ENCODE data around the gene EEIG1. TPM values are rescaled to one million over a fixed set of nuclear protein-coding genes. Genes with fewer than 3 reads are reported as not detected.

Gene EEIG1
- total and polyA plus RNA-seq, 2 donors (not counting 1 experiment from before 2014, with no cell fraction given): 57.2 to 245 TPM

GRCh38 chr9:127980060-127980705 lies 606 bp downstream of the EEIG1 start:
- intact Hi-C loops (cut with micrococcal nuclease): loop anchor here (2.0 kb wide), 3 partner anchors 27 to 55 kb away; no protein-coding TSS in a partner anchor
- peak overlapping the region; percentile 55 for H2AFZ ChIP-seq (ENCODE audit: insufficient read depth, low read depth, low read length, poor library complexity, severe bottlenecking)
- H3K4me1 ChIP-seq (ENCODE audit: control insufficient read depth in 2 of 2, insufficient read depth in 2 of 2, low read length in 2 of 2): peaks cover 74 to 88% of the 10 kb centered on the region in 2 donors
- peaks cover 77% of the 10 kb centered on the region for H3K79me2 ChIP-seq (ENCODE audit: control insufficient read depth, insufficient read depth, low read length)
- ATAC-seq (ENCODE audit: low read depth): peak; percentile 31
- no peaks in the 10 kb centered on the region for H3K27me3 ChIP-seq (replicated peaks in 1 of 4; ENCODE audit: control extremely low read depth in 1 of 4, control insufficient read depth in 3 of 4, insufficient read depth in 4 of 4, low read length in 3 of 4)
- ChIA-PET CTCF (interaction anchor here (0.6 to 20.6 kb wide), 9 partner anchors 9 to 58 kb away, joined by 3 to 282 read pairs (median 7); no protein-coding TSS in a partner anchor), POLR2A (interaction anchor here (0.6 to 15.3 kb wide), 11 partner anchors 10 to 179 kb away, joined by 3 to 212 read pairs (median 6); partner anchors contain the start of genes NAIF1 and SLC25A25)
- peak overlapping the region; percentile 70 to 95 (median 82) for H3K4me3 ChIP-seq (ENCODE audit: control extremely low read depth in 1 of 5, extremely low read depth in 1 of 5, insufficient read depth in 1 of 5, low read depth in 2 of 5, low read length in 4 of 5)
- peak overlapping the region; percentile 75 for H3K4me2 ChIP-seq (replicated peaks; ENCODE audit: low read depth, low read length, poor library complexity, severe bottlenecking)
- H3K9ac ChIP-seq (ENCODE audit: low read length): peak overlapping the region; percentile 78
- no peak for TF ChIP-seq EZH2 (IDR thresholded peaks at IDR 0.05; ENCODE audit: borderline replicate concordance, insufficient read depth, low read depth, low read length, poor library complexity, severe bottlenecking)
- no peak for TF ChIP-seq CTCF (IDR thresholded peaks at IDR 0.05)
- peak; percentile 87 for DNase-seq
- Mint-ChIP-seq H3K4me3 (peak overlapping the region; percentile 97), H3K27ac (peak overlapping the region; percentile 95), H3K9me3 (ENCODE audit: insufficient read depth) (no peaks in the 10 kb centered on the region), H3K4me1 (peaks cover 75% of the 10 kb centered on the region), H3K27me3 (no peaks in the 10 kb centered on the region)
- peaks cover 51% of the 10 kb centered on the region for H4K20me1 ChIP-seq (ENCODE audit: control insufficient read depth, insufficient read depth, low read length, poor library complexity, severe bottlenecking)
- under 1% methylated on average over 60 of the region's 61 CpGs for WGBS (ENCODE audit: insufficient coverage)
- H3K36me3 ChIP-seq (replicated peaks in 1 of 2; ENCODE audit: control extremely low read depth in 1 of 2, control insufficient read depth in 1 of 2, extremely low read depth in 1 of 2, insufficient read depth in 2 of 2, low read length in 1 of 2): peaks cover 0 to 15% of the 10 kb centered on the region in 2 experiments
- H3K9me3 ChIP-seq (ENCODE audit: control extremely low read depth in 1 of 3, control insufficient read depth in 2 of 3, insufficient read depth in 1 of 3, low read length in 2 of 3): no peaks in the 10 kb centered on the region
- peak overlapping the region; percentile 79 to 93 for H3K27ac ChIP-seq (ENCODE audit: low read length in 2 of 2)

Data from B cell (primary cell).